A549 (cell line): Measurements from ENCODE around the gene IMPDH2. TPM values are rescaled to one million over a fixed set of nuclear protein-coding genes. Genes with fewer than 3 reads are reported as not detected.

Experiments
- BHLHE40 ChIP-seq: IDR thresholded peaks from 2 replicates; pipeline ENCODE4 v1.6.1; 2012; ENCODE audit warnings: low read depth, low read length, inconsistent platforms
- CBX2 ChIP-seq: fragments of 200-600 bp; sonication (generic); IDR thresholded peaks from 2 replicates; pipeline ENCODE4 v1.6.1; 2016; ENCODE audit warnings: low read depth, mild to moderate bottlenecking, borderline replicate concordance
- CBX8 ChIP-seq: fragments of 200-600 bp; sonication (generic); IDR thresholded peaks from 2 replicates; pipeline ENCODE4 v1.6.1; 2016
- CHD4 ChIP-seq: fragments of 200-600 bp; sonication (generic); IDR thresholded peaks from 2 replicates; pipeline ENCODE4 v1.6.1; 2016; ENCODE audit warnings: antibody characterized with exemption, mild to moderate bottlenecking, borderline replicate concordance
- EHMT2 ChIP-seq: fragments of 200-600 bp; sonication (generic); IDR thresholded peaks from 2 replicates; pipeline ENCODE4 v1.6.1; 2016; ENCODE audit warnings: antibody characterized with exemption, low read depth, mild to moderate bottlenecking, moderate library complexity
- FOXS1 ChIP-seq: fragments of 250-450 bp; sonication (Bioruptor Pico); IDR thresholded peaks from 2 replicates; pipeline ENCODE4 v1.5.0; 2020; ENCODE audit warnings: mild to moderate bottlenecking, moderate library complexity
- GATA3 ChIP-seq: IDR thresholded peaks from 2 replicates; pipeline ENCODE4 v1.6.1; 2012; ENCODE audit warnings: borderline replicate concordance
- HEYL ChIP-seq: fragments of 250-450 bp; sonication (Bioruptor Pico); IDR thresholded peaks from 2 replicates; pipeline ENCODE4 v1.8.0; 2021; ENCODE audit warnings: mild to moderate bottlenecking, moderate library complexity
- HOXA7 ChIP-seq: fragments of 250-450 bp; sonication (Bioruptor Pico); IDR thresholded peaks from 2 replicates; pipeline ENCODE4 v1.5.0; 2020; ENCODE audit warnings: mild to moderate bottlenecking, moderate library complexity
- HOXB13 ChIP-seq: fragments of 250-450 bp; sonication (Bioruptor Pico); IDR thresholded peaks from 2 replicates; pipeline ENCODE4 v1.5.0; 2020; ENCODE audit warnings: low read depth, mild to moderate bottlenecking, moderate library complexity
- JUN ChIP-seq, 2 experiments: fragments of >200 bp; sonication (Bioruptor Twin); formaldehyde crosslinking; IDR thresholded peaks; 2 replicates in 1 of 2; 3 replicates in 1 of 2; pipeline ENCODE4 v1.6.1; 2016 to 2017
- KDM5A ChIP-seq: fragments of 200-600 bp; sonication (generic); IDR thresholded peaks from 2 replicates; pipeline ENCODE4 v1.6.1; 2016; ENCODE audit warnings: antibody characterized with exemption, mild to moderate bottlenecking
- MAFK ChIP-seq: fragments of 450-650 bp; IDR thresholded peaks from 2 replicates; pipeline ENCODE4 v1.6.1; 2014; ENCODE audit not compliant: partially characterized antibody
- MAZ ChIP-seq: fragments of 150-350 bp; IDR thresholded peaks from 2 replicates; pipeline ENCODE4 v1.6.1; 2014; ENCODE audit warnings: antibody characterized with exemption, low read depth, low read length, borderline replicate concordance
- NFE2L2 ChIP-seq: fragments of 150-350 bp; conservative IDR thresholded peaks from 2 replicates; pipeline ENCODE4 v1.6.1; 2014; ENCODE audit warnings: low read length
- NPAS2 ChIP-seq: fragments of 250-450 bp; sonication (Bioruptor Pico); IDR thresholded peaks from 2 replicates; pipeline ENCODE4 v1.8.0; 2022; ENCODE audit warnings: mild to moderate bottlenecking, moderate library complexity, borderline replicate concordance
- NR3C1 ChIP-seq: fragments of >200 bp; sonication (Bioruptor Twin); formaldehyde crosslinking; IDR thresholded peaks from 3 replicates; pipeline ENCODE4 v1.6.1; 2017
- POLR2A ChIP-seq: IDR thresholded peaks from 2 replicates; pipeline ENCODE4 v1.6.1; 2012; ENCODE audit warnings: mild to moderate bottlenecking, low read length
- RAD21 ChIP-seq, 2 experiments: fragments of >200 bp in 1 of 2; sonication (Bioruptor Twin) in 1 of 2; formaldehyde crosslinking in 1 of 2; IDR thresholded peaks in 1 of 2; conservative IDR thresholded peaks in 1 of 2; 2 replicates in 1 of 2; 3 replicates in 1 of 2; pipeline ENCODE4 v1.6.1; 2012 to 2018; ENCODE audit warnings: inconsistent platforms in 1 of 2
- RARB ChIP-seq: fragments of 250-450 bp; sonication (Bioruptor Pico); IDR thresholded peaks from 2 replicates; pipeline ENCODE4 v1.8.0; 2021; ENCODE audit warnings: mild to moderate bottlenecking, moderate library complexity
- SREBF2 ChIP-seq: fragments of 450-650 bp; IDR thresholded peaks from 2 replicates; pipeline ENCODE4 v1.6.1; 2014; ENCODE audit warnings: mild to moderate bottlenecking, moderate library complexity
- TP53 ChIP-seq: fragments of 250-450 bp; sonication (Bioruptor Pico); IDR thresholded peaks from 2 replicates; pipeline ENCODE4 v1.5.0; 2021; ENCODE audit warnings: mild to moderate bottlenecking, moderate library complexity
- ZC3H11A ChIP-seq: fragments of 450-650 bp; IDR thresholded peaks from 2 replicates; pipeline ENCODE4 v1.6.1; 2014; ENCODE audit warnings: antibody characterized with exemption, mild to moderate bottlenecking
- polyA plus RNA-seq, 4 experiments: library from polyadenylated mRNA; depleted of rRNA in 3 of 4; stranded (reverse); fragments of >200 nt; fragmentation: RNase III in 1 of 4; extraction: RNeasy Plus Mini Kit Qiagen cat#74134 plus additional on column Dnase treatment in 1 of 4; gene quantifications; 2 replicates in 3 of 4; 3 replicates in 1 of 4; pipeline ENCODE4 v1.2.3, GENCODE V29; 2011 to 2017
- TF ChIP-seq, protein P1 (sequence below): fragments of 150-350 bp; IDR thresholded peaks from 2 replicates; pipeline ENCODE4 v1.6.1; 2014; ENCODE audit warnings: low read depth, mild to moderate bottlenecking, low read length
- TF ChIP-seq, protein P2 (sequence below): fragments of >200 bp; sonication (Bioruptor Twin); formaldehyde crosslinking; IDR thresholded peaks from 3 replicates; pipeline ENCODE4 v1.6.1; 2016
- TF ChIP-seq, protein P3 (sequence below): fragments of 250-450 bp; sonication (Bioruptor Pico); IDR thresholded peaks from 2 replicates; pipeline ENCODE4 v1.5.0; 2021; ENCODE audit warnings: mild to moderate bottlenecking, moderate library complexity, borderline replicate concordance
- TF ChIP-seq, protein P4 (sequence below): fragments of 200-600 bp; sonication (generic); IDR thresholded peaks from 2 replicates; pipeline ENCODE4 v1.6.1; 2016; ENCODE audit warnings: antibody characterized with exemption, mild to moderate bottlenecking, moderate library complexity
- TF ChIP-seq, protein P5 (sequence below): fragments of >200 bp; sonication (Bioruptor Twin); formaldehyde crosslinking; IDR thresholded peaks from 2 replicates; pipeline ENCODE4 v1.6.1; 2016
- TF ChIP-seq, protein P6 (sequence below): IDR thresholded peaks from 2 replicates; pipeline ENCODE4 v1.6.1; 2012; ENCODE audit warnings: low read depth, borderline replicate concordance
- TF ChIP-seq, protein P7 (sequence below): fragments of >200 bp; sonication (Bioruptor Twin); formaldehyde crosslinking; IDR thresholded peaks from 3 replicates; pipeline ENCODE4 v1.5.1; 2016
- TF ChIP-seq, protein P8 (sequence below): fragments of 250-450 bp; sonication (Bioruptor Pico); IDR thresholded peaks from 2 replicates; pipeline ENCODE4 v1.5.0; 2020; ENCODE audit warnings: low read depth, mild to moderate bottlenecking, moderate library complexity

Gene IMPDH2
- polyA plus RNA-seq, 2 of the 4 experiments (the other 2 are of a cell fraction), result 175 to 212 TPM

DNA sequence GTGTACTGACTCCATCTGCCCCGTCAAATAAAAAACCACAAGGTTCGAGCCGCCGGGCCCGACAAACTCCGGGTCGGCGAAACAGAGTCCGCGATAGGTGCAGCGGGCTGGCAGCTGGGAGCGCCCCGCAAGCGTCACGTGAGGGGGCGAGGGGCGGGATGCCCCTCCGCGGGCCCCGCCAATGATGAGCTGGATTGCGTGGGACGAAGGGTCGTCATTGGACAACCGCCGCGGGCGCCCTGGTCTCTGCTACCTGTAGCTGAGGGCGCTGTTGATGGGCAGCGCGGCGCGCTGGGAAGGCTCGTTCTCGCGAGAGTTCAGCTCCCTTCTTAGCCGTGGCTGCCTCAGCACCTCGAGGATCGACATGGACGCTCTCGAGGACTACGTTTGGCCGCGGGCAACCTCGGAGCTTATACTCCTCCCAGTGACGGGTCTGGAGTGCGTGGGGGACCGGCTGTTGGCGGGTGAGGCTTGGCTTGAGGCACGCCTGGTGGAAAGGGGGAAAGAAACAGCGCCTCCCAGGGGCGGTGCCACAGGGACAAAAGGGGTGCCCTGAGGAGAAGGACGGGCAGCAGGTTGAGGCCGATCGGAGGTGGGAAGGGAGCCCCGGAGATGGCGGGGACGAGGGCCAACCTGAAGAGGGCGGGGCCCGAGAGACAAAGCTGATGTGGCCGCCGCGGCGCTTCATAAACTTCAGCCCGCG lies 22.0 kb downstream of the IMPDH2 start, which contains the start of gene WDR6 (continued):
- TF ChIP-seq, protein P1, sequence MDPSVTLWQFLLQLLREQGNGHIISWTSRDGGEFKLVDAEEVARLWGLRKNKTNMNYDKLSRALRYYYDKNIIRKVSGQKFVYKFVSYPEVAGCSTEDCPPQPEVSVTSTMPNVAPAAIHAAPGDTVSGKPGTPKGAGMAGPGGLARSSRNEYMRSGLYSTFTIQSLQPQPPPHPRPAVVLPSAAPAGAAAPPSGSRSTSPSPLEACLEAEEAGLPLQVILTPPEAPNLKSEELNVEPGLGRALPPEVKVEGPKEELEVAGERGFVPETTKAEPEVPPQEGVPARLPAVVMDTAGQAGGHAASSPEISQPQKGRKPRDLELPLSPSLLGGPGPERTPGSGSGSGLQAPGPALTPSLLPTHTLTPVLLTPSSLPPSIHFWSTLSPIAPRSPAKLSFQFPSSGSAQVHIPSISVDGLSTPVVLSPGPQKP, result no peak
- TF ChIP-seq RAD21 (conservative IDR thresholded peaks at IDR 0.05 in 1 of 2, IDR thresholded peaks at IDR 0.05 in 1 of 2), result no peak
- peak; percentile 48; the same call in 1 of the 2 replicates for TF ChIP-seq GATA3
- TF ChIP-seq RARB (CRISPR knock-in tag), result no peak
- no peak for TF ChIP-seq MAZ
- TF ChIP-seq POLR2A, result peak; percentile 64
- TF ChIP-seq HEYL (CRISPR knock-in tag), result no peak
- TF ChIP-seq CHD4, result no peak
- TF ChIP-seq ZC3H11A, result no peak
- TF ChIP-seq HOXA7 (CRISPR knock-in tag), result peak; percentile 43; the same call in 1 of the 2 replicates
- TF ChIP-seq, protein P2, sequence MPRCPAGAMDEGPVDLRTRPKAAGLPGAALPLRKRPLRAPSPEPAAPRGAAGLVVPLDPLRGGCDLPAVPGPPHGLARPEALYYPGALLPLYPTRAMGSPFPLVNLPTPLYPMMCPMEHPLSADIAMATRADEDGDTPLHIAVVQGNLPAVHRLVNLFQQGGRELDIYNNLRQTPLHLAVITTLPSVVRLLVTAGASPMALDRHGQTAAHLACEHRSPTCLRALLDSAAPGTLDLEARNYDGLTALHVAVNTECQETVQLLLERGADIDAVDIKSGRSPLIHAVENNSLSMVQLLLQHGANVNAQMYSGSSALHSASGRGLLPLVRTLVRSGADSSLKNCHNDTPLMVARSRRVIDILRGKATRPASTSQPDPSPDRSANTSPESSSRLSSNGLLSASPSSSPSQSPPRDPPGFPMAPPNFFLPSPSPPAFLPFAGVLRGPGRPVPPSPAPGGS, result peak; percentile 66; the same call in 2 of the 3 replicates
- TF ChIP-seq, protein P3, sequence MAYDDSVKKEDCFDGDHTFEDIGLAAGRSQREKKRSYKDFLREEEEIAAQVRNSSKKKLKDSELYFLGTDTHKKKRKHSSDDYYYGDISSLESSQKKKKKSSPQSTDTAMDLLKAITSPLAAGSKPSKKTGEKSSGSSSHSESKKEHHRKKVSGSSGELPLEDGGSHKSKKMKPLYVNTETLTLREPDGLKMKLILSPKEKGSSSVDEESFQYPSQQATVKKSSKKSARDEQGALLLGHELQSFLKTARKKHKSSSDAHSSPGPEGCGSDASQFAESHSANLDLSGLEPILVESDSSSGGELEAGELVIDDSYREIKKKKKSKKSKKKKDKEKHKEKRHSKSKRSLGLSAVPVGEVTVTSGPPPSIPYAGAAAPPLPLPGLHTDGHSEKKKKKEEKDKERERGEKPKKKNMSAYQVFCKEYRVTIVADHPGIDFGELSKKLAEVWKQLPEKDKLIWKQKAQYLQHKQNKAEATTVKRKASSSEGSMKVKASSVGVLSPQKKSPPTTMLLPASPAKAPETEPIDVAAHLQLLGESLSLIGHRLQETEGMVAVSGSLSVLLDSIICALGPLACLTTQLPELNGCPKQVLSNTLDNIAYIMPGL (CRISPR knock-in tag), result no peak
- peak; percentile 18 for TF ChIP-seq MAFK
- TF ChIP-seq HOXB13 (CRISPR knock-in tag), result peak; percentile 31; the same call in 1 of the 2 replicates
- TF ChIP-seq NFE2L2, result no peak
- TF ChIP-seq, protein P4, sequence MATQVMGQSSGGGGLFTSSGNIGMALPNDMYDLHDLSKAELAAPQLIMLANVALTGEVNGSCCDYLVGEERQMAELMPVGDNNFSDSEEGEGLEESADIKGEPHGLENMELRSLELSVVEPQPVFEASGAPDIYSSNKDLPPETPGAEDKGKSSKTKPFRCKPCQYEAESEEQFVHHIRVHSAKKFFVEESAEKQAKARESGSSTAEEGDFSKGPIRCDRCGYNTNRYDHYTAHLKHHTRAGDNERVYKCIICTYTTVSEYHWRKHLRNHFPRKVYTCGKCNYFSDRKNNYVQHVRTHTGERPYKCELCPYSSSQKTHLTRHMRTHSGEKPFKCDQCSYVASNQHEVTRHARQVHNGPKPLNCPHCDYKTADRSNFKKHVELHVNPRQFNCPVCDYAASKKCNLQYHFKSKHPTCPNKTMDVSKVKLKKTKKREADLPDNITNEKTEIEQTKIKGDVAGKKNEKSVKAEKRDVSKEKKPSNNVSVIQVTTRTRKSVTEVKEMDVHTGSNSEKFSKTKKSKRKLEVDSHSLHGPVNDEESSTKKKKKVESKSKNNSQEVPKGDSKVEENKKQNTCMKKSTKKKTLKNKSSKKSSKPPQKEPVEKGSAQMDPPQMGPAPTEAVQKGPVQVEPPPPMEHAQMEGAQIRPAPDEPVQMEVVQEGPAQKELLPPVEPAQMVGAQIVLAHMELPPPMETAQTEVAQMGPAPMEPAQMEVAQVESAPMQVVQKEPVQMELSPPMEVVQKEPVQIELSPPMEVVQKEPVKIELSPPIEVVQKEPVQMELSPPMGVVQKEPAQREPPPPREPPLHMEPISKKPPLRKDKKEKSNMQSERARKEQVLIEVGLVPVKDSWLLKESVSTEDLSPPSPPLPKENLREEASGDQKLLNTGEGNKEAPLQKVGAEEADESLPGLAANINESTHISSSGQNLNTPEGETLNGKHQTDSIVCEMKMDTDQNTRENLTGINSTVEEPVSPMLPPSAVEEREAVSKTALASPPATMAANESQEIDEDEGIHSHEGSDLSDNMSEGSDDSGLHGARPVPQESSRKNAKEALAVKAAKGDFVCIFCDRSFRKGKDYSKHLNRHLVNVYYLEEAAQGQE, result peak; percentile 86
- peak; percentile 88 for TF ChIP-seq BHLHE40
- no peak for TF ChIP-seq TP53 (CRISPR knock-in tag)
- TF ChIP-seq SREBF2, result no peak
- TF ChIP-seq, protein P5, sequence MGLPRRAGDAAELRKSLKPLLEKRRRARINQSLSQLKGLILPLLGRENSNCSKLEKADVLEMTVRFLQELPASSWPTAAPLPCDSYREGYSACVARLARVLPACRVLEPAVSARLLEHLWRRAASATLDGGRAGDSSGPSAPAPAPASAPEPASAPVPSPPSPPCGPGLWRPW, result no peak
- TF ChIP-seq CBX8, result no peak
- TF ChIP-seq, protein P6, sequence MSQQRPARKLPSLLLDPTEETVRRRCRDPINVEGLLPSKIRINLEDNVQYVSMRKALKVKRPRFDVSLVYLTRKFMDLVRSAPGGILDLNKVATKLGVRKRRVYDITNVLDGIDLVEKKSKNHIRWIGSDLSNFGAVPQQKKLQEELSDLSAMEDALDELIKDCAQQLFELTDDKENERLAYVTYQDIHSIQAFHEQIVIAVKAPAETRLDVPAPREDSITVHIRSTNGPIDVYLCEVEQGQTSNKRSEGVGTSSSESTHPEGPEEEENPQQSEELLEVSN, result peak; percentile 49; the same call in 1 of the 2 replicates
- no peak; the same call in 1 of the 2 replicates for TF ChIP-seq FOXS1 (CRISPR knock-in tag)
- TF ChIP-seq, protein P7, sequence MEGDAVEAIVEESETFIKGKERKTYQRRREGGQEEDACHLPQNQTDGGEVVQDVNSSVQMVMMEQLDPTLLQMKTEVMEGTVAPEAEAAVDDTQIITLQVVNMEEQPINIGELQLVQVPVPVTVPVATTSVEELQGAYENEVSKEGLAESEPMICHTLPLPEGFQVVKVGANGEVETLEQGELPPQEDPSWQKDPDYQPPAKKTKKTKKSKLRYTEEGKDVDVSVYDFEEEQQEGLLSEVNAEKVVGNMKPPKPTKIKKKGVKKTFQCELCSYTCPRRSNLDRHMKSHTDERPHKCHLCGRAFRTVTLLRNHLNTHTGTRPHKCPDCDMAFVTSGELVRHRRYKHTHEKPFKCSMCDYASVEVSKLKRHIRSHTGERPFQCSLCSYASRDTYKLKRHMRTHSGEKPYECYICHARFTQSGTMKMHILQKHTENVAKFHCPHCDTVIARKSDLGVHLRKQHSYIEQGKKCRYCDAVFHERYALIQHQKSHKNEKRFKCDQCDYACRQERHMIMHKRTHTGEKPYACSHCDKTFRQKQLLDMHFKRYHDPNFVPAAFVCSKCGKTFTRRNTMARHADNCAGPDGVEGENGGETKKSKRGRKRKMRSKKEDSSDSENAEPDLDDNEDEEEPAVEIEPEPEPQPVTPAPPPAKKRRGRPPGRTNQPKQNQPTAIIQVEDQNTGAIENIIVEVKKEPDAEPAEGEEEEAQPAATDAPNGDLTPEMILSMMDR, result peak; percentile 13; the same call in 2 of the 3 replicates
- TF ChIP-seq NPAS2 (CRISPR knock-in tag), result no peak
- peak in 1 of 2 experiments; percentile 74; a peak in 3 of 5 replicates for TF ChIP-seq JUN (IDR thresholded peaks at IDR 0.05)
- TF ChIP-seq, protein P8, sequence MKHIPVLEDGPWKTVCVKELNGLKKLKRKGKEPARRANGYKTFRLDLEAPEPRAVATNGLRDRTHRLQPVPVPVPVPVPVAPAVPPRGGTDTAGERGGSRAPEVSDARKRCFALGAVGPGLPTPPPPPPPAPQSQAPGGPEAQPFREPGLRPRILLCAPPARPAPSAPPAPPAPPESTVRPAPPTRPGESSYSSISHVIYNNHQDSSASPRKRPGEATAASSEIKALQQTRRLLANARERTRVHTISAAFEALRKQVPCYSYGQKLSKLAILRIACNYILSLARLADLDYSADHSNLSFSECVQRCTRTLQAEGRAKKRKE (CRISPR knock-in tag), result no peak
- no peak for TF ChIP-seq CBX2
- no peak for TF ChIP-seq EHMT2
- no peak for TF ChIP-seq NR3C1
- no peak for TF ChIP-seq KDM5A
- TF ChIP-seq, all 56 proteins: peak for 18
